GM12872 (cell line): ENCODE results near the gene GABBR2.

Source experiments
- TF ChIP-seq, protein P1 (sequence below): IDR thresholded peaks from 3 replicates; pipeline ENCODE4 v1.5.1; 2011; ENCODE audit warnings: low read depth, mild to moderate bottlenecking, low read length, moderate library complexity; ENCODE audit not compliant: insufficient read depth

The GABBR2 gene

DNA sequence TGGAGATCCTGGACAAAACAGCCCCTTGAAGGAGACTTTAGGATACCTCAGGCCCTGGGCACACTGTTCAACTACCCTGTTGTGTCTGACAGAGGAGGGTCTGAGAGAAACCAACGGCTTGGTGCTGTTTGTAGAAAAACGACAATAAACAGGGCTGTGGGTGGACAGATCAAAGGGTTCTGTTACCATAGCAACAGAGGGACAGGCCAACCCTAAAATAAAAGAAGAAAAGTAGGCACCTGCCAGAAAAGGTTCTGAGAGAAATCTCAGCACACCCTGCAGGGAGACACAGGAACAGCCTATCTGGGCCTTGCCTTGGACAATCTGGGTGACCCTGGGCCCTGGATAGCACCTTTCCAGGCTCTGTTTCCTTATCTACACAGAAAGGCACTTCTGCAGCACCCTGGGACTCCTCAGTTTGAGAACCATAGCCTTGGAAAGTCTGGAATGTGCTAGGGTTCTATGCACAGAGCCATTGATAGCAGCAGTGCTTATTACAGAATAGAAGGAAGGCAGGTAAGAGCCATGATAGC is 348.5 kb downstream of the GABBR2 start:
- TF ChIP-seq, protein P1, sequence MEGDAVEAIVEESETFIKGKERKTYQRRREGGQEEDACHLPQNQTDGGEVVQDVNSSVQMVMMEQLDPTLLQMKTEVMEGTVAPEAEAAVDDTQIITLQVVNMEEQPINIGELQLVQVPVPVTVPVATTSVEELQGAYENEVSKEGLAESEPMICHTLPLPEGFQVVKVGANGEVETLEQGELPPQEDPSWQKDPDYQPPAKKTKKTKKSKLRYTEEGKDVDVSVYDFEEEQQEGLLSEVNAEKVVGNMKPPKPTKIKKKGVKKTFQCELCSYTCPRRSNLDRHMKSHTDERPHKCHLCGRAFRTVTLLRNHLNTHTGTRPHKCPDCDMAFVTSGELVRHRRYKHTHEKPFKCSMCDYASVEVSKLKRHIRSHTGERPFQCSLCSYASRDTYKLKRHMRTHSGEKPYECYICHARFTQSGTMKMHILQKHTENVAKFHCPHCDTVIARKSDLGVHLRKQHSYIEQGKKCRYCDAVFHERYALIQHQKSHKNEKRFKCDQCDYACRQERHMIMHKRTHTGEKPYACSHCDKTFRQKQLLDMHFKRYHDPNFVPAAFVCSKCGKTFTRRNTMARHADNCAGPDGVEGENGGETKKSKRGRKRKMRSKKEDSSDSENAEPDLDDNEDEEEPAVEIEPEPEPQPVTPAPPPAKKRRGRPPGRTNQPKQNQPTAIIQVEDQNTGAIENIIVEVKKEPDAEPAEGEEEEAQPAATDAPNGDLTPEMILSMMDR: no peak

DNA sequence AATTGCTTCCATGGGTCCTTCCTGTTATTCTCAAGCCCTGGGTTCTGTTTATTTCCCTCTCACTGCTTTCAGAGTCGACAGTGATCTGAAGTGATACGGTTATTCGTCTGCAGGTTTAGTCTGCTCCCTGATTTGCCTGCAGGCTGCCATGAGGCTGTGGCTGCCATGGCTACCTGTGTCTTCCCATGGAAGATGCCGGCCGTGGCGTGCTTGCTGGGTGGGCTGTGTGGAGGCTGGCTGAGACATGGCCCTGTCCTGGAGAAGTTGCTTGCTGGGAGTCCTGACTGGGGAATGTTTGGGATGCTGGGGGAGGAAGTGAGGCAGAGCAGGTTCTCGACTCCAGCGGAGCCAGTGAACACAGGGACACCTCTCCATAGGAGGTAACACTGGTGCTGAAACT is 349.2 kb downstream of the GABBR2 start:
- TF ChIP-seq, protein P1: no peak

DNA sequence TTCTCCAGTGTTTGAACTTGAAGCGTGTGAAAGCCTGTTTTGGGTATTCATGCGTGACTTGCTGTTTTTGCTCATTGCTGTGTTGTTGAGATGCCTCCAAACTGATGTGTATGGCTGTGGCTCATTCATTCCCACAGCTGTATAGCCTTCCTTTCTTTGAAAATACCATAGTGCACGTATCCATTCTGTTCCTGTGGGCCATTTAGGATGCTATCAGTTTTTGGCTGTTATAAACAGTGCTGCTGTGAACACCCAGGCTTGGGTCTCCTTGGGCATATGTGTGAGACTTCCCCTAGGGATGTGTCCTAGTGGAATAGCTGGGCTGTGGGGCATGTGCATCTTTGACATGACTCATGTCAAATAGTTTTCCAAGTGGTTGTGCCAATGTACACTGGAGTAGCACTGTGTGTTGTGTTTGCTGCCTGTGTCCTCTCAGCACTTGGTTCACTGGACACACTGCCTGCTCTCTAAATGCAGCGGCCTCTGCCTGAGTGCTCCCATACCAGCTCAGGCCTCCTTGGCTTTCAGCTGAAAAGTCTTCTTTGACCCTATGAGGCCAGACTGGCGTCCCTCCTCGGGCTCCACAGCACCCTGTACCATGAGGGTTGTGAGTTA is 350.7 kb downstream of the GABBR2 start:
- TF ChIP-seq, protein P1: no peak

GRCh38 chr9:98356953-98357690 is 351.6 kb downstream of the GABBR2 start:
- TF ChIP-seq, protein P1: no peak

DNA sequence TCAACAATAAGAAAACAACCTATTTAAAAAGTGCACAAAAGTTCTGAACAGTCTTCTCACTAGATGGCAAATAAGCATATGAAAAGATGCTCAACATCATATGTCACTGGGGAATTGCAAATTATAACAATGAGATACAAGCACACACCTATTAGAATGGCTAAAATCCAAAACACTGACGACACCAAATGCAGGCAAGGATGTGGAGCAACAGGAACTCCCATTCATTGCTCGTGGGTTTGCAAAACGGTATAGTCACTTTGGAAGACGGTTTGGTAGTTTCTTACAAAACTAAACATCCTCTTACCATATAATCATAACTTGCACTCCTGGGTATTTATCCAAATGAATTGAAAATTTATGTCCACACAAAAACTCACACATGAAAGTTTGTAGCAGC is 352.4 kb downstream of the GABBR2 start:
- TF ChIP-seq, protein P1: no peak

DNA sequence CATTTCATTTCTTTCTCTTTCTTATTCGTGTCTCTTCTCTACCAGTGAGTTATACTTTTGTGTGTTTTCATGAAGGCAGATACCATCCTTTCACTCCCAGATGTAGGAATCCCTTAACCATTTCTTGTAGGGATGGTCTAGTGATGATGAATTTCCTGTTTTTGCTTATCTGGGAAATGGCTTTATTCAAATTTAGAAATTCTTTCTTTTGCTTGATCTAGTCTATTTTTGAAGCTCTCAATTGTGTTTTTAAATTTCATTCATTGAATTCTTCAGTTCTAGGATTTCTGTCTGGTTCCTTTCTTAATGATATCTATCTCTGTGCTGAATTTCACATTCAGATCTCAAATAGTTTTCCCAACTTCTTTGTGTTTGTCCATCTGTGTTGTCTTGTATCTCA is 357.4 kb downstream of the GABBR2 start:
- TF ChIP-seq, protein P1: no peak

GRCh38 chr9:98347642-98348041 is 361.1 kb downstream of the GABBR2 start:
- TF ChIP-seq, protein P1: no peak
